ENCODE data around the gene AHSA1. TPM values are rescaled to one million over a fixed set of nuclear protein-coding genes. Genes with fewer than 3 reads are reported as not detected.

Gene AHSA1
- total and polyA plus RNA-seq, 10 of the 15 experiments (the other 5 are each of a cell fraction or from before 2014, with no cell fraction given), result 51.8 to 295 (median 201) TPM

DNA sequence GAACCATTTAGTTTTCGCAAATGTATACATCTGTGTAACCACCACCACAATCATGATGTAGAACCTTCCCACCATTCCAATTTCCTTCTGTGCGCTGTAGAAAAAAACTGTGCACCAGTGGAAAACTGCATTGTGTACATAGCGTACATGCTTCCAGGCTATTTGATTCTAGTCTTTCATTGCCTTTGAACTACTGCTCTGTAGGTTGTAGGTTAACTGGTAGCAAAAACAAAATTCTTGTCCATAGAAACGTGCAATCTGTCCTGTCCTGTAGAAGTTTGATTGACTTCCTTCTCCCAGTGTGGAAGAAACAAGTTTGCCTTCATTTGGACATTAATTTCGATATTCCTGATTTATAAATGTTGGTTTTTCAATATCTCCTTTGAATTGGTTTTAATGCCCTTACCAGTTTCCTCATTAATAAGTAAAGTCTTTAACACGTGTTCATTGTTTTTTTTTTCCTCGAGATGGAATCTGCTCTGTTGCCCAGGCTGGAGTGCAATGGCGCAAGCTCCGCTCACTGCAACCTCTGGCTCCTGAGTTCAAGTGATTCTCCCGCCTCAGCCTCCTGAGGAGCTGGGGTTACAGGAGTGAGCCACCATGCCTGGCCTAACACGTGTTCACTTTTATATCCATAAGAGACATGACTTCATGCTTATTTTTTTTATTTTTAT, 44.4 kb downstream of the AHSA1 start:
- ATAC-seq (no peak), FAIRE-seq (no peak), DNase-seq (ENCODE audit: low read depth, low spot score) (no peak)
- Histone ChIP-seq H4K20me1 (ENCODE audit: control insufficient read depth, insufficient read depth) (no peaks in the 10 kb centered on the region), H2AFZ (ENCODE audit: control insufficient read depth, low read depth, low read length) (no peak overlapping the region), H3K9me3 (replicated peaks; ENCODE audit: control insufficient read depth, insufficient read depth, low read length) (no peaks in the 10 kb centered on the region; the same call in 2 of the 3 replicates), H3K36me3 (ENCODE audit: control insufficient read depth in 2 of 2, insufficient read depth in 2 of 2, low read length in 1 of 2) (no peaks in the 10 kb centered on the region), H3K4me3 (no peak overlapping the region), H3K4me1 (ENCODE audit: control insufficient read depth, insufficient read depth, low read length) (peaks cover 11% of the 10 kb centered on the region), H3K27me3 (replicated peaks in 1 of 2; ENCODE audit: control insufficient read depth in 2 of 2, insufficient read depth in 2 of 2, low read length in 1 of 2) (peaks cover 6 to 8% of the 10 kb centered on the region in 2 experiments; a peak in 3 of 4 replicates), H3K4me2 (ENCODE audit: control insufficient read depth, insufficient read depth) (no peak overlapping the region), H3K79me2 (ENCODE audit: control insufficient read depth, insufficient read depth, low read length) (no peaks in the 10 kb centered on the region), H3K9ac (ENCODE audit: control insufficient read depth, insufficient read depth, low read length) (no peak overlapping the region), H3K27ac (ENCODE audit: control insufficient read depth, insufficient read depth) (no peak overlapping the region)
- ChIA-PET RAD21 (ENCODE audit: unreplicated experiment) (no interaction called here), POLR2A (no interaction called here), CTCF (no interaction called here), SMC1A (ENCODE audit: uncharacterized antibody, unreplicated experiment) (no interaction called here)
- no TSS peak for BruUV-seq (replicated peaks)
- in situ Hi-C loops (cut with MboI), result no loop called here
- intact Hi-C loops (cut with micrococcal nuclease; ENCODE audit: unreplicated experiment), result no loop called here
- 85% methylated on average over 11 of the region's 11 CpGs for WGBS (ENCODE audit: insufficient coverage, insufficient replicate concordance, low lambda C conversion rate, missing lambda C conversion rate)
- TF ChIP-seq SKIL (IDR thresholded peaks at IDR 0.05; ENCODE audit: low read depth, poor library complexity, severe bottlenecking), result no peak
- TF ChIP-seq MTA2 (IDR thresholded peaks at IDR 0.05; ENCODE audit: low read depth), result no peak
- TF ChIP-seq, protein P1, sequence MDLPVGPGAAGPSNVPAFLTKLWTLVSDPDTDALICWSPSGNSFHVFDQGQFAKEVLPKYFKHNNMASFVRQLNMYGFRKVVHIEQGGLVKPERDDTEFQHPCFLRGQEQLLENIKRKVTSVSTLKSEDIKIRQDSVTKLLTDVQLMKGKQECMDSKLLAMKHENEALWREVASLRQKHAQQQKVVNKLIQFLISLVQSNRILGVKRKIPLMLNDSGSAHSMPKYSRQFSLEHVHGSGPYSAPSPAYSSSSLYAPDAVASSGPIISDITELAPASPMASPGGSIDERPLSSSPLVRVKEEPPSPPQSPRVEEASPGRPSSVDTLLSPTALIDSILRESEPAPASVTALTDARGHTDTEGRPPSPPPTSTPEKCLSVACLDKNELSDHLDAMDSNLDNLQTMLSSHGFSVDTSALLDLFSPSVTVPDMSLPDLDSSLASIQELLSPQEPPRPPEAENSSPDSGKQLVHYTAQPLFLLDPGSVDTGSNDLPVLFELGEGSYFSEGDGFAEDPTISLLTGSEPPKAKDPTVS (IDR thresholded peaks at IDR 0.05; ENCODE audit: low read depth, low read length), result no peak
- TF ChIP-seq, protein P2, sequence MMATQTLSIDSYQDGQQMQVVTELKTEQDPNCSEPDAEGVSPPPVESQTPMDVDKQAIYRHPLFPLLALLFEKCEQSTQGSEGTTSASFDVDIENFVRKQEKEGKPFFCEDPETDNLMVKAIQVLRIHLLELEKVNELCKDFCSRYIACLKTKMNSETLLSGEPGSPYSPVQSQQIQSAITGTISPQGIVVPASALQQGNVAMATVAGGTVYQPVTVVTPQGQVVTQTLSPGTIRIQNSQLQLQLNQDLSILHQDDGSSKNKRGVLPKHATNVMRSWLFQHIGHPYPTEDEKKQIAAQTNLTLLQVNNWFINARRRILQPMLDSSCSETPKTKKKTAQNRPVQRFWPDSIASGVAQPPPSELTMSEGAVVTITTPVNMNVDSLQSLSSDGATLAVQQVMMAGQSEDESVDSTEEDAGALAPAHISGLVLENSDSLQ (IDR thresholded peaks at IDR 0.05), result no peak
- TF ChIP-seq RELA (IDR thresholded peaks at IDR 0.05; ENCODE audit: borderline replicate concordance, partially characterized antibody), result no peak
- no peak for TF ChIP-seq POLR2A (IDR thresholded peaks at IDR 0.05; ENCODE audit: low read depth, low read length)
- no peak for TF ChIP-seq MEF2B (IDR thresholded peaks at IDR 0.05; ENCODE audit: partially characterized antibody, poor library complexity, severe bottlenecking)
- TF ChIP-seq KLF5 (IDR thresholded peaks at IDR 0.05; ENCODE audit: partially characterized antibody), result no peak
- TF ChIP-seq CREB1 (IDR thresholded peaks at IDR 0.05; ENCODE audit: low read depth), result no peak
- TF ChIP-seq RFX5 (IDR thresholded peaks at IDR 0.05; ENCODE audit: low read depth, low read length), result no peak
- TF ChIP-seq JUND (IDR thresholded peaks at IDR 0.05; ENCODE audit: low read depth, low read length), result no peak
- TF ChIP-seq NBN (IDR thresholded peaks at IDR 0.05), result no peak
- TF ChIP-seq IRF4 (IDR thresholded peaks at IDR 0.05; ENCODE audit: low read depth, low read length), result no peak
- no peak for TF ChIP-seq ETV6 (conservative IDR thresholded peaks at IDR 0.05 in 1 of 2, IDR thresholded peaks at IDR 0.05 in 1 of 2; ENCODE audit: borderline replicate concordance in 1 of 2, low read depth in 1 of 2)
- TF ChIP-seq, protein P3, sequence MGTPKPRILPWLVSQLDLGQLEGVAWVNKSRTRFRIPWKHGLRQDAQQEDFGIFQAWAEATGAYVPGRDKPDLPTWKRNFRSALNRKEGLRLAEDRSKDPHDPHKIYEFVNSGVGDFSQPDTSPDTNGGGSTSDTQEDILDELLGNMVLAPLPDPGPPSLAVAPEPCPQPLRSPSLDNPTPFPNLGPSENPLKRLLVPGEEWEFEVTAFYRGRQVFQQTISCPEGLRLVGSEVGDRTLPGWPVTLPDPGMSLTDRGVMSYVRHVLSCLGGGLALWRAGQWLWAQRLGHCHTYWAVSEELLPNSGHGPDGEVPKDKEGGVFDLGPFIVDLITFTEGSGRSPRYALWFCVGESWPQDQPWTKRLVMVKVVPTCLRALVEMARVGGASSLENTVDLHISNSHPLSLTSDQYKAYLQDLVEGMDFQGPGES (IDR thresholded peaks at IDR 0.05), result no peak
- TF ChIP-seq, protein P4, sequence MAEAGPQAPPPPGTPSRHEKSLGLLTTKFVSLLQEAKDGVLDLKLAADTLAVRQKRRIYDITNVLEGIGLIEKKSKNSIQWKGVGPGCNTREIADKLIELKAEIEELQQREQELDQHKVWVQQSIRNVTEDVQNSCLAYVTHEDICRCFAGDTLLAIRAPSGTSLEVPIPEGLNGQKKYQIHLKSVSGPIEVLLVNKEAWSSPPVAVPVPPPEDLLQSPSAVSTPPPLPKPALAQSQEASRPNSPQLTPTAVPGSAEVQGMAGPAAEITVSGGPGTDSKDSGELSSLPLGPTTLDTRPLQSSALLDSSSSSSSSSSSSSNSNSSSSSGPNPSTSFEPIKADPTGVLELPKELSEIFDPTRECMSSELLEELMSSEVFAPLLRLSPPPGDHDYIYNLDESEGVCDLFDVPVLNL (IDR thresholded peaks at IDR 0.05; ENCODE audit: low read depth, low read length), result no peak
- no peak for TF ChIP-seq EED (IDR thresholded peaks at IDR 0.05; ENCODE audit: low read depth)
- TF ChIP-seq SMAD5 (IDR thresholded peaks at IDR 0.05; ENCODE audit: low read depth), result no peak
- no peak for TF ChIP-seq TAF1 (IDR thresholded peaks at IDR 0.05; ENCODE audit: borderline replicate concordance, low read depth, low read length)

Measured in GM12878 (cell line).